DMS79 (cell line): ENCODE measurements around the gene IFT52.

ENCODE experiments used
- DNase-seq: peaks from one replicate; lab custom pipeline; 2025; lab: John Stamatoyannopoulos, UW

Gene IFT52

GRCh38 chr20:43590392-43591303 is at the start of gene IFT52:
IFT52 (plus strand) TSS chr20:43590937; CDS start chr20:43594699, 3,762 bp downstream.
- DNase-seq: peak; percentile 71

GRCh38 chr20:43541214-43541613 is 49.5 kb upstream of the IFT52 start:
- DNase-seq: no peak

- DNase-seq: no peak
These were observed 48.6 kb upstream of the IFT52 start for GRCh38 chr20:43542161-43542560.

GRCh38 chr20:43542674-43543073 is 48.1 kb upstream of the IFT52 start:
- no peak for DNase-seq

GRCh38 chr20:43543138-43543537 is 47.6 kb upstream of the IFT52 start:
- DNase-seq: no peak

GRCh38 chr20:43544501-43544900 is 46.2 kb upstream of the IFT52 start:
- no peak for DNase-seq

- no peak for DNase-seq
These were observed 44.7 kb upstream of the IFT52 start for GRCh38 chr20:43545837-43546578.

GRCh38 chr20:43548273-43548880 is 42.4 kb upstream of the IFT52 start:
- DNase-seq: no peak

GRCh38 chr20:43549416-43550065 is 41.2 kb upstream of the IFT52 start:
- no peak for DNase-seq

GRCh38 chr20:43550456-43550855 is 40.3 kb upstream of the IFT52 start:
- DNase-seq: no peak

- no peak for DNase-seq
These were observed 36.4 kb upstream of the IFT52 start for GRCh38 chr20:43554369-43554768.

- no peak for DNase-seq
These were observed 32.2 kb upstream of the IFT52 start, which contains the start of gene SGK2 for GRCh38 chr20:43558412-43559146. SGK2 (plus strand) TSS chr20:43559027; CDS start chr20:43566496, 7,469 bp downstream.

- no peak for DNase-seq
These were observed 31.4 kb upstream of the IFT52 start for GRCh38 chr20:43559147-43559987.

GRCh38 chr20:43560974-43561373 is 29.8 kb upstream of the IFT52 start:
- DNase-seq: no peak

- no peak for DNase-seq
These were observed 27.3 kb upstream of the IFT52 start for GRCh38 chr20:43563429-43563828.

- no peak for DNase-seq
These were observed 26.7 kb upstream of the IFT52 start for GRCh38 chr20:43563991-43564390.

- no peak for DNase-seq
These were observed 26.3 kb upstream of the IFT52 start for GRCh38 chr20:43564455-43564854.

- DNase-seq: no peak
These were observed 25.6 kb upstream of the IFT52 start for GRCh38 chr20:43564993-43565757.

- no peak for DNase-seq
These were observed 25.0 kb upstream of the IFT52 start for GRCh38 chr20:43565758-43566104.

GRCh38 chr20:43567477-43567876 is 23.3 kb upstream of the IFT52 start:
- DNase-seq: no peak
